GM20431 (cell line): Measurements from ENCODE around the gene GBA2.

Experiments
- in situ Hi-C: fragments of 300-500 bp; cut with MseI, MboI; formaldehyde crosslinking; loops from one replicate; pipeline ENCODE4 v1.15.0; 2020; ENCODE audit warnings: low sequenced_read_pairs; ENCODE audit not compliant: unreplicated experiment

GBA2 gene

DNA sequence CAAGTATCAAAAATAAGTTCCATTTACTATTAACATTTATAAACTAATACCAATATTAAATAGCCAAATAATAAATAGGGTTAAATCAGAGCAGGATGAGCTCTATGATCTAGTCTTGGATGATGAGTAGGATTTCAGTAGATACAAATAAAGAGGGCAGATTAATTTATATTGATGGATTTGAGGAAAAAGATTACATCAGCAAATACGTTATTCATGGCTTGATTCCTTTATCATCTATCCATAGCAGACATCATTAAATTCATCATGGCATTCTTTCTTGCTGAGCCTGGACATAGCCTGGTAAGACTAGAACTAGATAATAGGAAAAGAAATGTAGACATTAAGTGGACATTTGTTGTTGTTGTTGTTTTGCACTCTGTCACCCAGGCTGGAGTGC is 18.4 kb upstream of the GBA2 start:
- in situ Hi-C loops, result no loop called here

DNA sequence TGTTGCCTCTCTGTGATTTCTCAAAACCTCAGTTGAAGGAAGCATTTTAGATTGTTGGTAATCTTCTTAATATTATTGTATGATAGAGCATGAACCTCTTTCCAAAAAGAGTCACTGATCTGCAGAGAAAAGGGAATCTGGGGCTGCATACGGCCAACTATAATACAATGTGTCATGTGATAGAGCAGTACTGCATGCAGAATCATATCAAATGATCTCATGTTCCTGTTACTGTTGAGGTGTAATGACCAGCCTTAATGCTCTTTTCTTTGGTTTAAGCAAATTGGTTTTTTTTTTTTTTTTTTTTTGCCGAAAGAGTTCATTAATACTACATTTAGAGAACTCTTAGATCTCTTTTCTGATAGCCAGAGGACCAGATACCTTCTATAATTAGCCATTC is 18.0 kb upstream of the GBA2 start:
- in situ Hi-C loops, result no loop called here

DNA sequence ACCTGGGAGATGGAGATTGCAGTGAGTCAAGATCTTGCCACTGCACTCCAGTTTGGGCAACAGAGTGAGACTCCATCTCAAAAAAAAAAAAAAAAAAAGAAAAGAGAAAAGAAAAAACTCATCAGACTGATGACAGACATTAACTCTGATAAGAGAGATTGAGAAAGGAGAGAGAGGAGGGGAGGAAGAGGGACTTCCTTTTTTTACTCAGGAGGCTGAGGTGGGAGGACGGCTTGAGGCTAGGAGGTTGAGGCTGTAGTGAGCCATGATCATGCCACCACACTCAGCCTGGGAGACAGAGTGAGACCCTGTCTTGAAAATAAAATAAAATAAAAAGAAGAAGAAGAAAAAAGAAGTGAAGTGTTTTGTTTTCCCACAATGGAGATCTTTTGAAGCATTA is 14.8 kb upstream of the GBA2 start:
- in situ Hi-C loops, result no loop called here

- in situ Hi-C loops, result no loop called here
These were observed 14.2 kb upstream of the GBA2 start for GRCh38 chr9:35763181-35763580.

GRCh38 chr9:35760651-35761050 is 11.6 kb upstream of the GBA2 start:
- in situ Hi-C loops, result no loop called here

- in situ Hi-C loops, result no loop called here
These were observed 10.8 kb upstream of the GBA2 start for GRCh38 chr9:35759795-35760194.

GRCh38 chr9:35758475-35759050 is 9.5 kb upstream of the GBA2 start:
- in situ Hi-C loops, result no loop called here

- in situ Hi-C loops, result no loop called here
These were observed 8.9 kb upstream of the GBA2 start for GRCh38 chr9:35757892-35758275.

DNA sequence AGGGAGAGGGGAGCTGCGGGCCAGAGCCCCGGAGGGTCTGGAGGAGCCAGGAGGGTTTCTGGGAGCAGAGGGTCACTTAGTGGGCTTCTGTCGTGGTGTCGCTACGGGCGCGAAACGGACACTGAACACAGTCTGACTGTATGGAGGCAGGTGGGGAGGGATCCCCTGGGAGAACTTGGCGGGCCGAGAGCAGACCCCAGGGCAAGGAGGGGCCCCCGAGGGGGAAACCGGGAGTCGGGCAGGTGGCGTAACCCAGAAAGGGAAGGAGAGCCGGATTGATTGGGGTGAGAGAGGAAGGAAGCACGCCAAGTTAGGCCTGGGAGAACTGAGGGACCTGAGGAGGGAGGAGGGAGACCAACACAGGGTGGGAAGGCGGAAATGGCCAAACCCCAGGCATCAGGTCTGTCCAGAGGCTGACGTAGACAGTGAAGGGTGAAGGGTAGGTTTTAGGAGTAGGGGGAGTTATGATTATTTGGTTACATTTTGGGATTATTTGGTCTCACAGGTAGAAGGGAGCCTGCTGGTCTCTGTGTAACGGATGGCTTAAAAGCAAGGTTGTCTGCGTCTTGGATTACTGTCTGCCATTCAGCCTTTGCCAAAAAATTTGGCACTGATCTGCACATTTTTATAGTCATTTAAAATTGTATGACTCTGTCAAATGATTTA is 8.3 kb upstream of the GBA2 start:
- in situ Hi-C loops, result no loop called here

DNA sequence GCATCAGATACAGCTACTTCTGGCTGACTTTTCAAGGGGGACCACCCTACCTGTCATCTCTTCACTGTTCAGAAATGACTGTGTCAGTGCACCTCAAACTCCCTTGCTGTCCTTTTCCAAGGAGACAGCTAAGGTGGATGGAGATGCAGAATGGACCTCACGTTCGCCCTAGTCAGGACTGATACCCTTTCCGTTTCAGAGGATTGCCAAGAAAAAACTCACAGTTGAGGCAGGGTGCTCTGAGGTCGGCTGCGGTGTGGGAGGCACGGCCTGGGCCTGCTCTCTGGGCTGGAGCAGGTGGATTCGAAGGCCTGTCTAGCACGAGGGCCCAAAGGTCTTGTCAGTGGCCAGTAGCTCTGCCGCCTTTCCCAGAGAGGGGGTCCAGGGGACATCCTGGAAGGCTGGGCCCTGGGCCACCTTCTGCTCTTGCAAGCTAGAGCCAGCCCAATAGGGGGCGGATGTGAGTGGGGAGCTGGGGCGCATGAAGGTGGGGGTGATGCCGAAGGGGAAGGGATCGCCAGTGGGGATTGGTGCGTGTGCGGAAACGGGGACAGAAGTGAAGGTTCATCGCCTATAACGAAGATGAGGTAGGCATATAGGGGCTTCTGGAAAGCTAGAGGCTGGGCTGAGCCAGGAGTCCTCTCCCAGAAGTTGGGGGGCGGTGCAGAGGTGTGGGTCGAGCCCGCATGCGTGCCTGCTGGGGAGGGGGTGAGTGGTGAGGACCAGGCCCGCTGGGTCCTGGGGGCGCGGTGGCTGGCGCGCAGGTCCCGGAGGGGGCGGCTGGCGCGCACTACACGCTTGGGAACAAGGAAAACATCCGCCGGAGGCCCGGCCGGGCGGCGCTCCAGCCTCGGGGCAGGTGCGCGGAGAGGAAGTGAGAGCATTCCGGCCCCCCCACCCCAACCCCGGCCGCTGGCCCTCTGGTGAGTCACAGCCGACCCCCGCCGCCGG is 7.5 kb upstream of the GBA2 start:
- in situ Hi-C loops, result no loop called here

DNA sequence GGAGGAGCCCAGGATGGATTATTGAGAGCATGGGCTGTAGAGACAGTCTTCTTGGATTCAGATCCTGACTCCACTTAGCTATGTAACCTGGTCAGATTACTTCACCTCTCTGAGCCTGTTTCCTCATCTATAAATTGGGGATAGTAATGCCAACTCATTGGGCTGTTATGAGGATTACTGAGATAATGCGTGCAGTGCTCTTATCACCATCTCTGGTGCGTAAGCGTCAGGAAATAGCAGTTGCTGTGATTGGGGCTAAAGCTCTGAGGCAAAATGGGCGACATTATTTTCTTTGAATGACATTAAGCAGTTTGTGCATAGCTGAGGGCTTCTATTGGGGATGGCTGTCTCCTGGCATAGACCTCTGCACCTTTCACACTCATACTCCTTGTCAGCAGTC is 6.0 kb upstream of the GBA2 start:
- in situ Hi-C loops, result no loop called here

DNA sequence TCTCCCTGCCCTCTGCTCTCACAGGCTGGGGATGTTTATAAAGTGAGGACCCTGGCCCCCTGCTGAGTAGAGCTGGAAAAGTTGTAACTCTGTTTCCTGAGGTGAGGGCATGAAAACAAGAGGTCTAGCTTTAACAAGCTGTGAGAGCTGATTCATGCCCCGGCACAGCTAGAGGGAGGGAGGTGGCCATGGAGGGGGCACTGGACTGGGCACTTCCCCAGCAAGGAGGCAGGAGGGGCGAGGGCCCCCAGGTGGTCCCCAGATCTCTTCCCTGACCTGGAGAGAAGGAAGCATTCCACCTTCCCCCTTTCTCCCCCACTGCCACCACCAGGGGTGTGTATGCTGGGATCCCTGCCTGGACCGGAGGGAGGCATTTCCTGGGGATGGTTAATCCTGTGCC is 5.2 kb upstream of the GBA2 start, which contains the start of gene MSMP:
MSMP (minus strand) TSS at position 13 of the 400 bp plus-strand sequence. CDS start 147 bp downstream, outside the sequence.
- in situ Hi-C loops, result no loop called here

- in situ Hi-C loops, result no loop called here
These were observed 4.4 kb upstream of the GBA2 start for GRCh38 chr9:35753466-35753865.

GRCh38 chr9:35750256-35750531 is 1.2 kb upstream of the GBA2 start:
- in situ Hi-C loops, result no loop called here

DNA sequence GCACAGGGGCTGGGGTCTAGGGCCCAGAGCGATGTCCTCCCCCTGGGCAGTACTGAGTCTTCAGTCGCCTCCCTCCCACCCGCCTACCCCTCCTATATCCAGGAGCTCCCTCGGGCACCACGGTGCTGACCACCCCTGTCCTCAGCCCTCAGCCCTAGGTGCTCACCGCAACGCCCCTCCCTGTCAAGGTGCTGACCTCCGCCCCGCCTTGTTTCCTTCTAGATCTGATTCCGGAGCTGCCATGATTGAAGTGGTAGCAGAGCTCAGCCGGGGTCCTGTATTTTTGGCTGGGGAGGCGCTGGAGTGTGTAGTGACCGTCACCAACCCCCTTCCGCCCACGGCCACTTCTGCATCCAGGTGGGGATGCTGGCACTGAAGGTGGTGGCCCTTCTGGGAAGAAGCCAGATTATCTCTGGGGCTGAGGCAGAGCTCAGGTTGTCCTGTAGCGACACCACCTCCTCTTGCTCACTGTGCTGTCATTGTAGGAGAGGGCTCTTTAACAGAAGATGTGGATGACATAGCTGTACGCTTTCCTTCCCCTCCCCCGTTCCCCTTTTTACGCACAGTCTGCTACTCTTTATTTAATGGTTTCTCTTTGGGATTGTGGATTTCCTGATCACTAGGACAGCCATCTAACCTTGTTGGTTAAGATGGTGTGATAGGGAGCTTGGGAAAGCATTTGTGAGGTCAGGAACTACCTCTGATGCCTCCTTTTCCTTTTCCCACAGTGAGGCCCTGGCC is 657 bp upstream of the GBA2 start:
- in situ Hi-C loops, result no loop called here

DNA sequence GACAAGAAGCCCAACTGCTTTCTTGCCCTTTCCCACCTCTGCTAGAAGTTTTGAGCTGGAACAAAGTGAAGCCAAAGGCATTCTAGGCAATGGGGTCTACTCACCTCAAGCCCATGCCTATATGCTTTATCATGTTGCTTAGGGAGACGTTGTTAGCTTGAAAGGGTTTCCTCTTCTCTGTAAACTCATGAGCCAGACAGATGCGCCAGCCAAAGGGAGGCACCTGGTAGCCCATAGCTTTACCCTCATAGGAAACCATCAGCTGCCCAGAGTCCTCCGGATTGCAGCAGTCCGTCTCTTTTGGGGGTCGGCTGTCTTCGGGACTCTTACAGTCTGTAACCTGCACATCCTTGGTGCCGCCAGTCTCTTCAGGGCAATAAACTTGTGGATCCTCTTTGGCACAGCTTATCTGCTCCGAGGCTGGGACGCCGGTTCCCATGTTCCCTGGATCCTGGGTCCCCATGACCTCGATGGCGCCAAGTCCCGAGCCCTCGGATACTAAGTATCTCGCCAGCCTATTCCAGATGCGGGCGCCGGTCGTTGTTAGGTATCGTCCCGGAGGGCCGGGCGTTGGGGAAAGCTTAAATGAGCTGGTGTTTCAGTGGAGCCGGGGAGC is 678 bp downstream of the GBA2 start:
- in situ Hi-C loops, result no loop called here

- in situ Hi-C loops, result no loop called here
These were observed 2.4 kb downstream of the GBA2 start for GRCh38 chr9:35746583-35746982.

GRCh38 chr9:35745569-35745968 is 3.5 kb downstream of the GBA2 start:
- in situ Hi-C loops, result no loop called here

DNA sequence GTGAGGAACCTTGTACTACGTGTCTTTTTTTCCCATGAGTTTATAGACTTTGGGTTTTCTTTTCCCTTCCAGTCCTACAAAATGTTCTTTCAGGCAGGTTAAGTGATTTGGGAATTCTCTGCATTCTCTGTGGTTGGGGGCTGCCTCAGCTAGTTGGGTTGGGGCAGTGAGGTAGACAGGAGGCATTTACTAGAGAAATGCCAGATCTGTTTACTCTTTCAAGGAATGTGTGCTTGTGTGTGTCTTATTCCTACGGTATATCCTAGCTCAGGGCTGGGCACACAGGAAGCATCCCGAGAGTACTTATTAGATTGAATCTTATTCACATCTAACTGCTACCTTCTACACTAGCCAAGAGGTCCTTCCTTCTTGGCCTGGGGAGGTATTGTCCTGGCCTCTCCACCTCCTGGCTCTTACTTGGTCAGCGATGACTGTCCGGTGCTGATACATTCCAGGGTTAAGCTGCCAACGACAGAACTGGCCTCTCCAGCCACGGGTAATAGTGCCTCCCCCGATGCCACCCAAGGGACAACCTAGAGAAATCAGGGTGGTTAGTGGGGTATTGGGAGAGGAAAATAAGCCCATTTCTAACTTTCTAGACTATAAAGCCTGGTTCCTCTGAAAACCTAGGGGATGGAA is 5.0 kb downstream of the GBA2 start:
- in situ Hi-C loops, result no loop called here

- in situ Hi-C loops, result no loop called here
These were observed 5.6 kb downstream of the GBA2 start for GRCh38 chr9:35743452-35743851.
